H1 (cell line): ENCODE data around the gene ACACA. TPM values are rescaled to one million over a fixed set of nuclear protein-coding genes. Genes with fewer than 3 reads are reported as not detected.

Experiments used
- CTCF ChIA-PET: fragments of 300-600 bp; sonication (Branson Sonifier 250); formaldehyde crosslinking; loops from one replicate; lab custom pipeline; 2021; ENCODE audit not compliant: partially characterized antibody; lab: Charles Lee
- POLR2A ChIA-PET: fragments of 300-600 bp; sonication (Branson Sonifier 250); formaldehyde crosslinking; loops from one replicate; lab custom pipeline; 2021; ENCODE audit warnings: inconsistent platforms; ENCODE audit not compliant: partially characterized antibody; lab: Charles Lee
- DNase-seq, 2 experiments: peaks; one replicate each; pipeline versions ENCODE4 v3.0.0 to v3.0.0-alpha.2; 2010 to 2022; ENCODE audit warnings: low spot score in 2 of 2, low read depth in 1 of 2, mixed read lengths in 1 of 2
- FAIRE-seq: peaks from 2 replicates; lab custom pipeline; 2011; peaks lifted over from hg19 to GRCh38; lab: Jason Lieb, UNC
- H2AFZ ChIP-seq: 2 replicates; pipeline ENCODE4 v1.8.1; 2012; ENCODE audit warnings: low read length, inconsistent platforms
- H2AK5ac ChIP-seq: 2 replicates; pipeline ENCODE4 v1.6.1; 2013; ENCODE audit warnings: low read depth, low read length
- H2BK120ac ChIP-seq: replicated peaks from 2 replicates; pipeline ENCODE3; 2013; ENCODE audit warnings: low read depth, low read length, inconsistent platforms
- H2BK12ac ChIP-seq: 2 replicates; pipeline ENCODE4 v1.6.1; 2013; ENCODE audit warnings: low read depth, low read length
- H2BK15ac ChIP-seq: 2 replicates; pipeline ENCODE4 v1.6.1; 2013; ENCODE audit warnings: low read length
- H2BK20ac ChIP-seq: 2 replicates; pipeline ENCODE4 v1.6.1; 2013; ENCODE audit warnings: low read length
- H2BK5ac ChIP-seq: 2 replicates; pipeline ENCODE4 v1.6.1; 2013; ENCODE audit warnings: low read depth, low read length
- H3K14ac ChIP-seq: 2 replicates; pipeline ENCODE4 v1.6.1; 2013; ENCODE audit warnings: inconsistent platforms; ENCODE audit not compliant: insufficient read length
- H3K18ac ChIP-seq: 2 replicates; pipeline ENCODE4 v1.6.1; 2013; ENCODE audit warnings: low read length; ENCODE audit errors: extremely low read depth
- H3K23ac ChIP-seq: 2 replicates; pipeline ENCODE4 v1.6.1; 2013; ENCODE audit warnings: inconsistent platforms; ENCODE audit not compliant: insufficient read length
- H3K23me2 ChIP-seq: 2 replicates; pipeline ENCODE4 v1.6.1; 2013; ENCODE audit warnings: low read depth, low read length
- H3K27ac ChIP-seq: 2 replicates; pipeline ENCODE4 v1.6.1; 2011; ENCODE audit warnings: low read depth, low read length, inconsistent platforms
- H3K27me3 ChIP-seq, 4 experiments: replicated peaks in 1 of 4; 1 replicate in 1 of 4; 2 replicates in 3 of 4; pipeline versions ENCODE4 v1.6.1 to v1.8.1; 2011 to 2013; ENCODE audit warnings: low read length in 3 of 4, mild to moderate bottlenecking in 3 of 4, inconsistent platforms in 2 of 4, mixed read lengths in 2 of 4, moderate library complexity in 1 of 4; ENCODE audit not compliant: control insufficient read depth in 3 of 4, insufficient read depth in 3 of 4; ENCODE audit errors: extremely low read depth in 1 of 4
- H3K36me3 ChIP-seq, 4 experiments: 2 replicates each; pipeline versions ENCODE4 v1.6.1 to v1.8.1; 2011 to 2013; ENCODE audit warnings: mild to moderate bottlenecking in 4 of 4, low read length in 3 of 4, moderate library complexity in 2 of 4, control low read depth in 1 of 4, inconsistent platforms in 1 of 4; ENCODE audit not compliant: insufficient read depth in 4 of 4, control insufficient read depth in 2 of 4
- H3K4ac ChIP-seq: replicated peaks from 2 replicates; pipeline ENCODE3; 2013; ENCODE audit warnings: low read length, low read depth, mixed read lengths, inconsistent platforms; ENCODE audit not compliant: insufficient read length
- H3K4me1 ChIP-seq, 4 experiments: replicated peaks in 1 of 4; 1 replicate in 1 of 4; 2 replicates in 3 of 4; pipeline versions ENCODE4 v1.6.1 to v1.8.1; 2011 to 2013; ENCODE audit warnings: low read length in 3 of 4, inconsistent platforms in 2 of 4, mixed read lengths in 1 of 4; ENCODE audit not compliant: insufficient read depth in 4 of 4, control insufficient read depth in 3 of 4
- H3K4me2 ChIP-seq, 2 experiments: 2 replicates each; pipeline versions ENCODE4 v1.6.1 to v1.8.1; 2011 to 2013; ENCODE audit warnings: low read depth in 2 of 2, low read length in 2 of 2, control low read depth in 1 of 2, inconsistent platforms in 1 of 2, mild to moderate bottlenecking in 1 of 2; ENCODE audit not compliant: insufficient read depth in 1 of 2
- H3K4me3 ChIP-seq, 4 experiments: fragments of 200-600, 300-600 bp in 1 of 4; sonication (generic), shearing (Covaris generic), sonication (Bioruptor Twin) in 1 of 4; 2 replicates each; pipeline versions ENCODE4 v1.5.1 to v1.8.1; 2011 to 2016; ENCODE audit warnings: low read length in 4 of 4, low read depth in 3 of 4, control low read depth in 2 of 4, inconsistent platforms in 2 of 4, mild to moderate bottlenecking in 2 of 4, mixed read lengths in 1 of 4, moderate library complexity in 1 of 4; ENCODE audit not compliant: insufficient read depth in 2 of 4; ENCODE audit errors: extremely low read depth in 1 of 4
- H3K56ac ChIP-seq: replicated peaks from 2 replicates; pipeline ENCODE3; 2013; ENCODE audit warnings: low read depth, mild to moderate bottlenecking, mixed read lengths, low read length, inconsistent platforms; ENCODE audit not compliant: insufficient read length
- H3K79me1 ChIP-seq: 2 replicates; pipeline ENCODE4 v1.6.1; 2013; ENCODE audit warnings: low read depth, low read length, control low read depth
- H3K79me2 ChIP-seq, 2 experiments: 2 replicates each; pipeline versions ENCODE4 v1.6.1 to v1.8.1; 2012 to 2013; ENCODE audit warnings: low read length in 2 of 2, mild to moderate bottlenecking in 2 of 2, inconsistent platforms in 1 of 2; ENCODE audit not compliant: insufficient read depth in 2 of 2, control insufficient read depth in 1 of 2
- H3K9ac ChIP-seq, 4 experiments: replicated peaks in 1 of 4; 1 replicate in 1 of 4; 2 replicates in 3 of 4; pipeline versions ENCODE4 v1.6.1 to v1.8.1; 2011 to 2013; ENCODE audit warnings: low read depth in 3 of 4, low read length in 3 of 4, control low read depth in 2 of 4, mild to moderate bottlenecking in 2 of 4, moderate library complexity in 2 of 4, inconsistent platforms in 1 of 4; ENCODE audit errors: extremely low read depth in 1 of 4
- H3K9me3 ChIP-seq, 2 experiments: 2 replicates each; pipeline versions ENCODE4 v1.6.1 to v1.8.1; 2012 to 2013; ENCODE audit warnings: mild to moderate bottlenecking in 2 of 2, moderate library complexity in 2 of 2, control low read depth in 1 of 2, inconsistent platforms in 1 of 2, low read depth in 1 of 2, low read length in 1 of 2, mixed read lengths in 1 of 2; ENCODE audit not compliant: insufficient read depth in 2 of 2
- H4K20me1 ChIP-seq, 2 experiments: replicated peaks in 1 of 2; 2 replicates each; pipeline versions ENCODE3 to v1.8.1; 2011 to 2013; ENCODE audit warnings: inconsistent platforms in 2 of 2, low read length in 2 of 2, mild to moderate bottlenecking in 1 of 2; ENCODE audit not compliant: insufficient read depth in 2 of 2, control insufficient read depth in 1 of 2
- H4K5ac ChIP-seq: 2 replicates; pipeline ENCODE4 v1.6.1; 2013; ENCODE audit warnings: low read length, low read depth, mixed read lengths, inconsistent platforms; ENCODE audit not compliant: insufficient read length
- H4K8ac ChIP-seq: 2 replicates; pipeline ENCODE4 v1.8.0; 2013; ENCODE audit warnings: mild to moderate bottlenecking, moderate library complexity, low read length, inconsistent platforms; ENCODE audit not compliant: insufficient read depth; ENCODE audit errors: extremely low read depth
- H4K91ac ChIP-seq: replicated peaks from 2 replicates; pipeline ENCODE3; 2013; ENCODE audit warnings: low read length, mixed read lengths, inconsistent platforms; ENCODE audit not compliant: insufficient read length
- CBX5 ChIP-seq: fragments of 300-800, 300-1000 bp; sonication (generic); IDR thresholded peaks from 2 replicates; pipeline ENCODE4 v1.7.1; 2016; ENCODE audit warnings: antibody characterized with exemption, low read length, low read depth
- CBX8 ChIP-seq: fragments of 300-800, 300-1000 bp; sonication (generic); IDR thresholded peaks from 2 replicates; pipeline ENCODE4 v1.7.1; 2016; ENCODE audit warnings: low read depth, low read length, borderline replicate concordance
- HDAC2 ChIP-seq, 2 experiments: fragments of 300-600 bp in 1 of 2; sonication (generic) in 1 of 2; IDR thresholded peaks; 2 replicates each; pipeline ENCODE4 v1.6.1; 2011 to 2012; ENCODE audit warnings: low read depth in 2 of 2, low read length in 2 of 2, mild to moderate bottlenecking in 2 of 2, moderate library complexity in 2 of 2, borderline replicate concordance in 1 of 2, inconsistent platforms in 1 of 2
- JUN ChIP-seq: IDR thresholded peaks from 2 replicates; pipeline ENCODE4 v1.6.1; 2011; ENCODE audit warnings: low read depth, mild to moderate bottlenecking, improper control_type of control experiment, low read length
- KDM1A ChIP-seq: fragments of 200-600, 300-600 bp; sonication (generic); IDR thresholded peaks from 2 replicates; pipeline ENCODE4 v1.7.1; 2016; ENCODE audit warnings: mild to moderate bottlenecking, low read length, borderline replicate concordance
- RAD21 ChIP-seq, 2 experiments: IDR thresholded peaks in 1 of 2; conservative IDR thresholded peaks in 1 of 2; 2 replicates each; pipeline ENCODE4 v1.6.1; 2011; ENCODE audit warnings: low read depth in 2 of 2, low read length in 2 of 2, improper control_type of control experiment in 1 of 2, inconsistent platforms in 1 of 2, mild to moderate bottlenecking in 1 of 2, moderate library complexity in 1 of 2
- RFX5 ChIP-seq: IDR thresholded peaks from 2 replicates; pipeline ENCODE4 v1.6.1; 2011; ENCODE audit warnings: low read depth, low read length, improper control_type of control experiment, borderline replicate concordance
- SIRT6 ChIP-seq: IDR thresholded peaks from one replicate; pipeline ENCODE4 v1.7.1; 2012; ENCODE audit warnings: low read length, inconsistent platforms
- SP4 ChIP-seq: IDR thresholded peaks from 2 replicates; pipeline ENCODE4 v1.6.1; 2012; ENCODE audit warnings: low read length, inconsistent platforms
- TBP ChIP-seq: IDR thresholded peaks from 2 replicates; pipeline ENCODE4 v1.6.1; 2011; ENCODE audit warnings: low read depth, low read length, improper control_type of control experiment
- ZNF274 ChIP-seq: IDR thresholded peaks from 2 replicates; pipeline ENCODE4 v1.7.0; 2012; ENCODE audit warnings: low read length, borderline replicate concordance; ENCODE audit errors: extremely low read depth
- WGBS, 2 experiments: shearing (Covaris generic) in 1 of 2; methylation state at CpG; one replicate each; pipeline versions ENCODE4 v1.1.6 to v1.1.7; 2013 to 2015; ENCODE audit warnings: low lambda C conversion rate in 2 of 2, mixed read lengths in 2 of 2, inconsistent platforms in 1 of 2, low coverage in 1 of 2, missing lambda C conversion rate in 1 of 2; ENCODE audit not compliant: insufficient replicate concordance in 2 of 2, insufficient coverage in 1 of 2, insufficient read length in 1 of 2; ENCODE audit errors: extremely low coverage in 1 of 2, missing lambda C conversion rate in 1 of 2; 5-methylcytosine and 5-hydroxymethylcytosine counted together
- polyA plus RNA-seq, 7 experiments: library from polyadenylated mRNA; depleted of rRNA in 3 of 7; stranded (reverse) in 5 of 7; unstranded in 2 of 7; fragments of >200 nt in 5 of 7; fragments of 200-250 nt in 2 of 7; gene quantifications; 1 replicate in 5 of 7; 2 replicates in 1 of 7; 4 replicates in 1 of 7; pipeline versions ENCODE4 v1.2.1 to v1.2.3, GENCODE V29; 2011 to 2013; ENCODE audit warnings: missing spikeins in 2 of 7, mixed read lengths in 2 of 7
- total RNA-seq: library from RNA; stranded (reverse); fragmentation: NEBNext Ultra II Directional; extraction: Animal tissue kit (Norgen Biotek cat#: 25700); gene quantifications from 2 replicates; pipeline ENCODE4 v1.2.1, GENCODE V29; 2021

The ACACA gene
- total and polyA plus RNA-seq, 2 of the 8 experiments (the other 6 are each of a cell fraction or from before 2014, with no cell fraction given) = 74.0 to 160 TPM

DNA sequence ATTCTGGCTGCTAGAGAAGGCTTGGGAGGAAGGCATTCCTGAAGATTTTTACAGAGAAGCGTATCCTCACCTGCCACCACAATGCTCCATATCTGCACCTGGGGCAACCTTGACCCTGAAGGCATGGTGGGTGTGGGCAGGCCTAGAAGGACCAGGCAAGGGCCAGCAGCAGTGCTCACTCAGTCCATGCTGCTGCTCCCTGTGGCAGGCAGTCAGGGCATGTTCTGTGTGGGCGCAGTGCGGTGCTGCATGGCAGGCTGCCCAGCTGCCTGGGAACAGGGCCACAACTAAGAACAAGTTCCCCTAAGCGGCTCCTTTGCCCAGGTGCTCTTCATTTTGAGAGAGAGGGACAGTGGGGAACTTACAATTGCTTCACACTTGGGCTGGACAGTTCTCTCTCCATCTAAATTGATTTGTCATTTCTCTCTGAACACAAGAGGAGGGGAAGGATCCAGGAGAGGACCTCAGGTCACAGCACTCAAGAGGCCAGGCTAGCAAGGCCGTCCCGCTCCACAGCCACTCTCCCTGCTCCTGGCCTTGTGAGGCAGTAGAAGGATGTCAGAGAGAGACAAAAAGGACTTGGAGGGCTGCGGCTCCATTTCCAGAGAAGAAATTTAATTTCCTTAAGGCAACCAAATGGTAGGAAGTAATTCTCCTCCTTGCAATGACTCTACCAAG lies 299.1 kb downstream of the ACACA start:
- FAIRE-seq = no peak
- Histone ChIP-seq H3K36me3 (peaks cover 3 to 32% (median 12%) of the 10 kb centered on the region in 4 experiments; a peak in 7 of 8 replicates), H3K4ac (peak overlapping the region; percentile 79), H2BK5ac (peak overlapping the region; percentile 92), H3K18ac (peak overlapping the region; percentile 96), H3K23me2 (no peaks in the 10 kb centered on the region), H2BK12ac (peak overlapping the region; percentile 97), H3K27me3 (no peaks in the 10 kb centered on the region), H4K8ac (no peak overlapping the region; the same call in 1 of the 2 replicates), H3K14ac (no peak overlapping the region), H3K4me3 (no peak overlapping the region), H2AFZ (no peak overlapping the region), H3K79me1 (0 out of 2 replicates have a peak, but pooled peaks cover 2% of the 10 kb centered on the region), H3K27ac (peak overlapping the region; percentile 62), H4K20me1 (no peaks in the 10 kb centered on the region), H2BK120ac (peak overlapping the region; percentile 39), H3K56ac (no peak overlapping the region), H3K4me2 (peak overlapping the region; percentile 16 to 18; a peak in 2 of 4 replicates), H3K9ac (no peak overlapping the region; a peak in 1 of 7 replicates), H3K4me1 (peaks cover 10 to 24% (median 17%) of the 10 kb centered on the region in 4 experiments), H3K79me2 (no peaks in the 10 kb centered on the region), H2AK5ac (peak overlapping the region; percentile 97; the same call in 1 of the 2 replicates), H2BK15ac (peak overlapping the region; percentile 99; the same call in 1 of the 2 replicates), H3K23ac (no peak overlapping the region), H2BK20ac (peak overlapping the region; percentile 99), H4K5ac (peak overlapping the region; percentile 53), H3K9me3 (no peaks in the 10 kb centered on the region), H4K91ac (peak overlapping the region; percentile 96)
- WGBS, 2 experiments = 88% methylated on average over 7 of the region's 7 CpGs; no CpG with 5 or more reads in 1 of the 2 experiments
- no peak for DNase-seq
- POLR2A ChIA-PET = interaction anchor here (1.2 to 2.0 kb wide), 3 partner anchors 10 to 23 kb away, joined by 3 to 4 read pairs (median 4); no protein-coding TSS in a partner anchor
- CTCF ChIA-PET = interaction anchor here (0.6 to 1.3 kb wide), 5 partner anchors 10 to 365 kb away, joined by 3 to 4 read pairs (median 3); no protein-coding TSS in a partner anchor
- TF ChIP-seq JUN (no peak), RFX5 (no peak), SIRT6 (no peak), SP4 (no peak), CBX8 (no peak), RAD21 (IDR thresholded peaks at IDR 0.05 in 1 of 2, conservative IDR thresholded peaks at IDR 0.05 in 1 of 2; ENCODE audit: low read depth in 2 of 2, low read length in 2 of 2) (no peak), CBX5 (no peak), HDAC2 (IDR thresholded peaks at IDR 0.05; ENCODE audit: borderline replicate concordance in 1 of 2, low read depth in 2 of 2, low read length in 2 of 2) (no peak), ZNF274 (no peak), KDM1A (no peak), TBP (no peak)
